H1 (cell line): ENCODE results near the gene STEAP1B. TPM values are rescaled to one million over a fixed set of nuclear protein-coding genes. Genes with fewer than 3 reads are reported as not detected.

Experiments
- CTCF ChIA-PET: fragments of 300-600 bp; sonication (Branson Sonifier 250); formaldehyde crosslinking; loops from one replicate; lab custom pipeline; 2021; ENCODE audit not compliant: partially characterized antibody; lab: Charles Lee
- POLR2A ChIA-PET: fragments of 300-600 bp; sonication (Branson Sonifier 250); formaldehyde crosslinking; loops from one replicate; lab custom pipeline; 2021; ENCODE audit warnings: inconsistent platforms; ENCODE audit not compliant: partially characterized antibody; lab: Charles Lee
- DNase-seq, 2 experiments: peaks; one replicate each; pipeline versions ENCODE4 v3.0.0 to v3.0.0-alpha.2; 2010 to 2022; ENCODE audit warnings: low spot score in 2 of 2, low read depth in 1 of 2, mixed read lengths in 1 of 2
- FAIRE-seq: peaks from 2 replicates; lab custom pipeline; 2011; peaks lifted over from hg19 to GRCh38; lab: Jason Lieb, UNC
- H2AFZ ChIP-seq: 2 replicates; pipeline ENCODE4 v1.8.1; 2012; ENCODE audit warnings: low read length, inconsistent platforms
- H2AK5ac ChIP-seq: 2 replicates; pipeline ENCODE4 v1.6.1; 2013; ENCODE audit warnings: low read depth, low read length
- H2BK120ac ChIP-seq: replicated peaks from 2 replicates; pipeline ENCODE3; 2013; ENCODE audit warnings: low read depth, low read length, inconsistent platforms
- H2BK12ac ChIP-seq: 2 replicates; pipeline ENCODE4 v1.6.1; 2013; ENCODE audit warnings: low read depth, low read length
- H2BK15ac ChIP-seq: 2 replicates; pipeline ENCODE4 v1.6.1; 2013; ENCODE audit warnings: low read length
- H2BK20ac ChIP-seq: 2 replicates; pipeline ENCODE4 v1.6.1; 2013; ENCODE audit warnings: low read length
- H2BK5ac ChIP-seq: 2 replicates; pipeline ENCODE4 v1.6.1; 2013; ENCODE audit warnings: low read depth, low read length
- H3K14ac ChIP-seq: 2 replicates; pipeline ENCODE4 v1.6.1; 2013; ENCODE audit warnings: inconsistent platforms; ENCODE audit not compliant: insufficient read length
- H3K18ac ChIP-seq: 2 replicates; pipeline ENCODE4 v1.6.1; 2013; ENCODE audit warnings: low read length; ENCODE audit errors: extremely low read depth
- H3K23ac ChIP-seq: 2 replicates; pipeline ENCODE4 v1.6.1; 2013; ENCODE audit warnings: inconsistent platforms; ENCODE audit not compliant: insufficient read length
- H3K23me2 ChIP-seq: 2 replicates; pipeline ENCODE4 v1.6.1; 2013; ENCODE audit warnings: low read depth, low read length
- H3K27ac ChIP-seq: 2 replicates; pipeline ENCODE4 v1.6.1; 2011; ENCODE audit warnings: low read depth, low read length, inconsistent platforms
- H3K27me3 ChIP-seq, 4 experiments: replicated peaks in 1 of 4; 1 replicate in 1 of 4; 2 replicates in 3 of 4; pipeline versions ENCODE4 v1.6.1 to v1.8.1; 2011 to 2013; ENCODE audit warnings: low read length in 3 of 4, mild to moderate bottlenecking in 3 of 4, inconsistent platforms in 2 of 4, mixed read lengths in 2 of 4, moderate library complexity in 1 of 4; ENCODE audit not compliant: control insufficient read depth in 3 of 4, insufficient read depth in 3 of 4; ENCODE audit errors: extremely low read depth in 1 of 4
- H3K36me3 ChIP-seq, 4 experiments: 2 replicates each; pipeline versions ENCODE4 v1.6.1 to v1.8.1; 2011 to 2013; ENCODE audit warnings: mild to moderate bottlenecking in 4 of 4, low read length in 3 of 4, moderate library complexity in 2 of 4, control low read depth in 1 of 4, inconsistent platforms in 1 of 4; ENCODE audit not compliant: insufficient read depth in 4 of 4, control insufficient read depth in 2 of 4
- H3K4ac ChIP-seq: replicated peaks from 2 replicates; pipeline ENCODE3; 2013; ENCODE audit warnings: low read length, low read depth, mixed read lengths, inconsistent platforms; ENCODE audit not compliant: insufficient read length
- H3K4me1 ChIP-seq, 4 experiments: replicated peaks in 1 of 4; 1 replicate in 1 of 4; 2 replicates in 3 of 4; pipeline versions ENCODE4 v1.6.1 to v1.8.1; 2011 to 2013; ENCODE audit warnings: low read length in 3 of 4, inconsistent platforms in 2 of 4, mixed read lengths in 1 of 4; ENCODE audit not compliant: insufficient read depth in 4 of 4, control insufficient read depth in 3 of 4
- H3K4me2 ChIP-seq, 2 experiments: 2 replicates each; pipeline versions ENCODE4 v1.6.1 to v1.8.1; 2011 to 2013; ENCODE audit warnings: low read depth in 2 of 2, low read length in 2 of 2, control low read depth in 1 of 2, inconsistent platforms in 1 of 2, mild to moderate bottlenecking in 1 of 2; ENCODE audit not compliant: insufficient read depth in 1 of 2
- H3K4me3 ChIP-seq, 4 experiments: fragments of 200-600, 300-600 bp in 1 of 4; sonication (generic), shearing (Covaris generic), sonication (Bioruptor Twin) in 1 of 4; 2 replicates each; pipeline versions ENCODE4 v1.5.1 to v1.8.1; 2011 to 2016; ENCODE audit warnings: low read length in 4 of 4, low read depth in 3 of 4, control low read depth in 2 of 4, inconsistent platforms in 2 of 4, mild to moderate bottlenecking in 2 of 4, mixed read lengths in 1 of 4, moderate library complexity in 1 of 4; ENCODE audit not compliant: insufficient read depth in 2 of 4; ENCODE audit errors: extremely low read depth in 1 of 4
- H3K56ac ChIP-seq: replicated peaks from 2 replicates; pipeline ENCODE3; 2013; ENCODE audit warnings: low read depth, mild to moderate bottlenecking, mixed read lengths, low read length, inconsistent platforms; ENCODE audit not compliant: insufficient read length
- H3K79me1 ChIP-seq: 2 replicates; pipeline ENCODE4 v1.6.1; 2013; ENCODE audit warnings: low read depth, low read length, control low read depth
- H3K79me2 ChIP-seq, 2 experiments: 2 replicates each; pipeline versions ENCODE4 v1.6.1 to v1.8.1; 2012 to 2013; ENCODE audit warnings: low read length in 2 of 2, mild to moderate bottlenecking in 2 of 2, inconsistent platforms in 1 of 2; ENCODE audit not compliant: insufficient read depth in 2 of 2, control insufficient read depth in 1 of 2
- H3K9ac ChIP-seq, 4 experiments: replicated peaks in 1 of 4; 1 replicate in 1 of 4; 2 replicates in 3 of 4; pipeline versions ENCODE4 v1.6.1 to v1.8.1; 2011 to 2013; ENCODE audit warnings: low read depth in 3 of 4, low read length in 3 of 4, control low read depth in 2 of 4, mild to moderate bottlenecking in 2 of 4, moderate library complexity in 2 of 4, inconsistent platforms in 1 of 4; ENCODE audit errors: extremely low read depth in 1 of 4
- H3K9me3 ChIP-seq, 2 experiments: 2 replicates each; pipeline versions ENCODE4 v1.6.1 to v1.8.1; 2012 to 2013; ENCODE audit warnings: mild to moderate bottlenecking in 2 of 2, moderate library complexity in 2 of 2, control low read depth in 1 of 2, inconsistent platforms in 1 of 2, low read depth in 1 of 2, low read length in 1 of 2, mixed read lengths in 1 of 2; ENCODE audit not compliant: insufficient read depth in 2 of 2
- H4K20me1 ChIP-seq, 2 experiments: replicated peaks in 1 of 2; 2 replicates each; pipeline versions ENCODE3 to v1.8.1; 2011 to 2013; ENCODE audit warnings: inconsistent platforms in 2 of 2, low read length in 2 of 2, mild to moderate bottlenecking in 1 of 2; ENCODE audit not compliant: insufficient read depth in 2 of 2, control insufficient read depth in 1 of 2
- H4K5ac ChIP-seq: 2 replicates; pipeline ENCODE4 v1.6.1; 2013; ENCODE audit warnings: low read length, low read depth, mixed read lengths, inconsistent platforms; ENCODE audit not compliant: insufficient read length
- H4K8ac ChIP-seq: 2 replicates; pipeline ENCODE4 v1.8.0; 2013; ENCODE audit warnings: mild to moderate bottlenecking, moderate library complexity, low read length, inconsistent platforms; ENCODE audit not compliant: insufficient read depth; ENCODE audit errors: extremely low read depth
- H4K91ac ChIP-seq: replicated peaks from 2 replicates; pipeline ENCODE3; 2013; ENCODE audit warnings: low read length, mixed read lengths, inconsistent platforms; ENCODE audit not compliant: insufficient read length
- CHD1 ChIP-seq: IDR thresholded peaks from 2 replicates; pipeline ENCODE4 v1.6.1; 2012; ENCODE audit warnings: low read depth, low read length, improper control_type of control experiment
- CHD2 ChIP-seq: IDR thresholded peaks from 2 replicates; pipeline ENCODE4 v1.6.1; 2012; ENCODE audit warnings: low read length, improper control_type of control experiment
- E2F6 ChIP-seq: IDR thresholded peaks from 2 replicates; pipeline ENCODE4 v1.6.1; 2012; ENCODE audit warnings: inconsistent platforms
- FOSL1 ChIP-seq: IDR thresholded peaks from 2 replicates; pipeline ENCODE4 v1.6.1; 2011; ENCODE audit warnings: mild to moderate bottlenecking, low read depth, low read length, moderate library complexity; ENCODE audit not compliant: insufficient read depth
- GTF2F1 ChIP-seq: IDR thresholded peaks from 2 replicates; pipeline ENCODE4 v1.6.1; 2012; ENCODE audit warnings: low read depth, low read length, improper control_type of control experiment, borderline replicate concordance
- JUN ChIP-seq: IDR thresholded peaks from 2 replicates; pipeline ENCODE4 v1.6.1; 2011; ENCODE audit warnings: low read depth, mild to moderate bottlenecking, improper control_type of control experiment, low read length
- NRF1 ChIP-seq: IDR thresholded peaks from 2 replicates; pipeline ENCODE4 v1.6.1; 2011; ENCODE audit warnings: mild to moderate bottlenecking, low read depth, low read length, improper control_type of control experiment
- RBBP5 ChIP-seq: IDR thresholded peaks from 2 replicates; pipeline ENCODE4 v1.7.1; 2012; ENCODE audit warnings: low read depth, mild to moderate bottlenecking, inconsistent platforms, low read length, moderate library complexity, borderline replicate concordance
- RXRA ChIP-seq: IDR thresholded peaks from 2 replicates; pipeline ENCODE4 v1.6.1; 2011; ENCODE audit warnings: low read depth, mild to moderate bottlenecking, low read length, moderate library complexity; ENCODE audit not compliant: insufficient read depth
- SP2 ChIP-seq: IDR thresholded peaks from 2 replicates; pipeline ENCODE4 v1.6.1; 2012; ENCODE audit warnings: mild to moderate bottlenecking, low read length, inconsistent platforms
- TCF12 ChIP-seq: IDR thresholded peaks from 2 replicates; pipeline ENCODE4 v1.6.1; 2011; ENCODE audit warnings: low read depth, mild to moderate bottlenecking, low read length
- ZNF274 ChIP-seq: IDR thresholded peaks from 2 replicates; pipeline ENCODE4 v1.7.0; 2012; ENCODE audit warnings: low read length, borderline replicate concordance; ENCODE audit errors: extremely low read depth
- WGBS, 2 experiments: shearing (Covaris generic) in 1 of 2; methylation state at CpG; one replicate each; pipeline versions ENCODE4 v1.1.6 to v1.1.7; 2013 to 2015; ENCODE audit warnings: low lambda C conversion rate in 2 of 2, mixed read lengths in 2 of 2, inconsistent platforms in 1 of 2, low coverage in 1 of 2, missing lambda C conversion rate in 1 of 2; ENCODE audit not compliant: insufficient replicate concordance in 2 of 2, insufficient coverage in 1 of 2, insufficient read length in 1 of 2; ENCODE audit errors: extremely low coverage in 1 of 2, missing lambda C conversion rate in 1 of 2; 5-methylcytosine and 5-hydroxymethylcytosine counted together
- polyA plus RNA-seq, 7 experiments: library from polyadenylated mRNA; depleted of rRNA in 3 of 7; stranded (reverse) in 5 of 7; unstranded in 2 of 7; fragments of >200 nt in 5 of 7; fragments of 200-250 nt in 2 of 7; gene quantifications; 1 replicate in 5 of 7; 2 replicates in 1 of 7; 4 replicates in 1 of 7; pipeline versions ENCODE4 v1.2.1 to v1.2.3, GENCODE V29; 2011 to 2013; ENCODE audit warnings: missing spikeins in 2 of 7, mixed read lengths in 2 of 7
- total RNA-seq: library from RNA; stranded (reverse); fragmentation: NEBNext Ultra II Directional; extraction: Animal tissue kit (Norgen Biotek cat#: 25700); gene quantifications from 2 replicates; pipeline ENCODE4 v1.2.1, GENCODE V29; 2021

STEAP1B gene
- total and polyA plus RNA-seq, 2 of the 8 experiments (the other 6 are each of a cell fraction or from before 2014, with no cell fraction given): 5.4 to 8.7 TPM

- Histone ChIP-seq H3K79me2 (no peaks in the 10 kb centered on the region), H3K56ac (no peak overlapping the region), H3K79me1 (no peaks in the 10 kb centered on the region), H3K4me3 (no peak overlapping the region), H3K4ac (no peak overlapping the region), H3K4me2 (no peak overlapping the region), H4K20me1 (no peaks in the 10 kb centered on the region), H2AK5ac (no peak overlapping the region), H3K27me3 (no peaks in the 10 kb centered on the region), H3K4me1 (no peaks in the 10 kb centered on the region), H3K27ac (no peak overlapping the region), H2BK20ac (no peak overlapping the region), H3K14ac (no peak overlapping the region), H2BK120ac (no peak overlapping the region), H3K18ac (no peak overlapping the region), H4K5ac (no peak overlapping the region), H3K36me3 (no peaks in the 10 kb centered on the region), H3K23ac (no peak overlapping the region), H3K9me3 (no peaks in the 10 kb centered on the region), H3K9ac (no peak overlapping the region), H4K91ac (no peak overlapping the region), H2BK15ac (no peak overlapping the region), H2AFZ (no peak overlapping the region), H3K23me2 (no peaks in the 10 kb centered on the region), H2BK5ac (no peak overlapping the region), H4K8ac (no peak overlapping the region), H2BK12ac (no peak overlapping the region)
- DNase-seq: no peak
- no peak for FAIRE-seq
- ChIA-PET CTCF (no interaction called here), POLR2A (interaction anchor here (1.1 kb wide), 1 partner anchor 44 kb away, joined by 3 read pairs; no protein-coding TSS in a partner anchor)
- 91 to 100% methylated on average over 1 to 3 of the region's 3 CpGs for WGBS, 2 experiments
- TF ChIP-seq RBBP5 (no peak), NRF1 (no peak), GTF2F1 (no peak), FOSL1 (no peak), E2F6 (no peak), CHD1 (no peak), ZNF274 (no peak), SP2 (no peak), CHD2 (no peak), RXRA (no peak), JUN (no peak), TCF12 (no peak)
Observed at GRCh38 chr7:22394739-22395138, 105.2 kb downstream of the STEAP1B start.
